CD4-positive, alpha-beta T cell treated with Interleukin-6 for 4 hours (primary cell): ENCODE measurements around the gene BACE1.
"Not testable (repeated sequence)": the region's sequence is repeated elsewhere in the genome, so short reads cannot be mapped to it uniquely, and the experiment has no call there.

ENCODE experiments used
- DNase-seq: peaks from one replicate; pipeline ENCODE4 v3.0.0-alpha.2; 2020; ENCODE audit warnings: mixed read lengths

BACE1 gene

DNA sequence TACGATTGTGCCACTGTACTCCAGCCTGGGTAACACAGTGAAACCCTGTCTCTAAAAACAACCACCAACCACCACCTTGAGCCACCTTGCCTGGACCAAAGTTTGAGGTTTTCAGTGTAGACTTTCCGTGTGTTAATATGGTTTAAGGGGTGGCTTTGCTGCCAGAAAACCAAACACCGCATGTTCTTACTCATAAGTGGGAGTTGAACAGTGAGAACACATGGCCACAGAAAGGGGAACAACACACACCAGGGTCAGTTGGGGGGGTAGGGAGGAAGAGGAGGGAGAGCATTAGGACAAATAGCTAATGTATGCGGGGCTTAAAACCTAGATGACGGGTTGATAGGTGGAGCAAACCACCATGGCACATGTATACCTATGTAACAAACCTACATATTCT is 43.9 kb downstream of the BACE1 start:
- not testable (repeated sequence) for DNase-seq

DNA sequence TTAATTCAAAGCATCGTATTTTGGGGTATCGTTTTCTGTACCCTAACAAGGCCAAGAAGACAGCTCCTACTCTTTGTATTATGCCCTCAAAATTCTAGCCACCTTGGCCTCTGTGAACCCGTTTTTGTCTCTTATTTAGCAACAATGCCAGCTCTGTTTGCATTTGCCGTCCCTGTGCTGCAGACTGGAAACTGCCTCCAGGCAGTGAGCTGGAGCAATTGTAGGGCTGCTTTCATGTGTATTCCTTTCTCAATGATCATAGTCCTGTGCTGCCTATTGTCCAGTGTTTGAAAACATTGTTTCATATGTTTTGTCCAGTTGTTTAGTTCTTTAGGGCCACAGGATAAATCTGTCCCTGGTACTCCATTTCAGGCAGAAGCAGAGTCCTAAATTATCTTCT is 44.8 kb downstream of the BACE1 start:
- no peak for DNase-seq

DNA sequence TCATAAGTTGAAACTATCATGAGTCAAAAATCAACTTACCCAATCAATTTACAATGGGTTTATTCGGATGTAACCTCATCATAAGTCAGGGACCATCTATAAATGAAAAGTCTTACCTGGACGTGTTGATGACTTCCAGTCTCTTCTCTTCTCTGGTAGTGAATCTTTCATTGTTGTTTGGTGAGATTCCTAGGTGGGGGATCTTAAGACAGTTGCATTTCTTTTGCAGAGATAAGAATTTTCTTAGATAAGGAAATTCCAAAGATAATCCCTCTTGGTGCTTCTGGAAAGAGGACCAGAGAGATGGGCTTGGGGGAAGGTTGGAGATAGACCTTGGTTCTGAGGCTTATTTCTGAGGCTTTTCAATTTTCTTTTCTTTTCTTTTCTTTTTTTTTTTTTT is 46.2 kb downstream of the BACE1 start:
- DNase-seq: no peak

DNA sequence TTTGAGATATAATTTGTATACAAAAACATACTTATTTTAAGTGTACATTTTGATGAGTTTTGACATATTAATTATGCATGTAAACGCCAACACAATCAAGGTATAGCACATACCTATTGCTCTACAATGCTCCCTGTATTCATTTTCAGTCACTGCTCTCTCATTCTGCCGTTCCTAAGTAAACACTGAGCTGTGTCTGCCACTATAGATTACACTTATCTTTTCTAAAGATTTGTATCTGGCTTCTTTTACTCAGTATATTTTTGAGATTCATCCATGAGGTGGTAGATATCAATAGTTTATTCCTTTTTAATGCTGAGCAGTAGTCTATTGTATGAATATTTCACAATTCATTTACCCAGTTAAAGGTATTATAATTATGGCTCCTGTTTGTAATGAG is 50.3 kb downstream of the BACE1 start:
- no peak for DNase-seq

DNA sequence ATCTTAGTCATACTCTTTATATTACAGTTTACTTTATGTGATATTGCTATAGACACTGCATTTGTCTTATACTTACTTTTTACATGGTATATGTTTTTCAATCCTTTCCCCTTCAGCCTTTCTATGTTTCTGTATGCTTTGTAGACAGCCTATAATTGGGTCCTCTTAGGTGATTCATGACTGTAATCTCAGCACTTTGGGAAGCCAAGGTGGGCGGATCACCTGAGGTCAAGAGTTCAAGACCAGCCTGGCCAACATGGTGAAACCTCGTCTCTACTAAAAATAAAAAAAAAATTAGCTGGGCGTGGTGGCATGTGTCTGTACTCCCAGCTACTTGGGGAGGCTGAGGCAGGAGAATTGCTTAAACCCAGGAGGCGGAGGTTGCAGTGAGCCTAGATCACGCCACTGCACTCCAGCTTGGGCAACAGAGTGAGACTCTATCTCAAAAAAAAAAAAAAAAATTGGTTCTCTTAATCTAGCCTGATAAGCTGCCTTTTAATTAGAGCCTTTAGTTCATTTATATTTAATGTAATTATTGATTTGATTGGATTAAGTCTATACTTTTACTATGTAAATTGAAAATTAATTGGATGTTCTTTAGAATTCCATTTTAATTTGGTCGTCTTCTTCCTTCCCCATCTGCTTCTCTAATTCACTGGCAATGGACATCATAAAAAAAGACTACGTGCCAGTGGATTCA is 51.3 kb downstream of the BACE1 start:
- DNase-seq: not testable (repeated sequence)

DNA sequence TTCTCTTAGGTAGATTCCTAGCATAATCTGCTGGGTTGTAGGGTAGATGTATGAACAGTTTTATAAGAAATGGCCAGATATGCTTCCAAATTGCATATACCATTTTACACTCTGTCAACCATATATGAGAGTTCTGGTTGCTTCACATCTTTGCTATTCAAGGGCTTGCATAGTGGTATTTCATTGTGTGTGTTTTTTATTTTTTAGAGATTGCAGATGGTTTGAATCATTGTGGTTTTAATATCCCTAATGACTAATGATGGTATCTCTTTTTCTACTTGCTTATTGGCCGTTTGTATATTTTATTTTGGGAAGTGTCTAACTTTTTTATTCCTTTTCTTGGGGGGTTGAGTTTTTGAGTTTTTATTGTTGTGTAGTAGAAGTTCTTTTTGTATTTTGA is 56.6 kb downstream of the BACE1 start:
- DNase-seq: no peak

DNA sequence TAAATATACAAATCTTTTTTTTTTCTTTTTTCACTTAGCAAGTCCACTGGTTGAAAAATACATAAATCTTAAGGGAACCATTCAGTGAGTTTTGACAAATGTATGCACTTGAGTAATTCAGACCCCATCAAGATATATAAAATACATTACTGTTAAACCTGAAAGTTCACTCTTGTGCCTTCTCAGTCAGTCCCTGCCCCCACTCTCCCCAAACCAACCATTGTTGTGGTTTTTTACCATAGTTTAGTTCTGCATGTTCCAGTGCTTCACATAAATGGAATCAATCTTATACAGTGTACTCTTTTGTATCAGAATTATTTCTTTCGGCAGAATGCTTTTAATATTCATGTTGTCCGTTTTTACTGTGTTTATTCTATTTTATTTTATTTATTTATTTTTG is 57.5 kb downstream of the BACE1 start:
- no peak for DNase-seq

DNA sequence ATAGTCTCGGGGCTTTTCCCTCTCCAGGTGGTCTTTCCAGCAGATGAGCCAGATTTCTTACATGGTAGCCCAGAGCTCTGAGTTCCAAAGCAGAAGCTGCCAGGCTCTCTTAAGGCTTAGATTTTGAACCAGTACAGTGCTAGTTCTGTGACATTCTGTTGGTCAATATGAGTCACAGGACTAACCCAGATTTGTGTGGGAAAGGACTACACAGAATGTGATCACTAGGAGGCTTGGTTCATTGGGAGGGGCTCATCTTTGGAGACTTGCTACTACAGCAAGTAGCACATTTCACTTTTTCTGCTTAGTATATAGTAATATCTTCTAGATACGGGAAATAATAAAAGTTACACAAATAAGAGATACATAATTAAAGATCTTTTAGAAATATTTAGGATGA is 59.5 kb downstream of the BACE1 start:
- DNase-seq: no peak

DNA sequence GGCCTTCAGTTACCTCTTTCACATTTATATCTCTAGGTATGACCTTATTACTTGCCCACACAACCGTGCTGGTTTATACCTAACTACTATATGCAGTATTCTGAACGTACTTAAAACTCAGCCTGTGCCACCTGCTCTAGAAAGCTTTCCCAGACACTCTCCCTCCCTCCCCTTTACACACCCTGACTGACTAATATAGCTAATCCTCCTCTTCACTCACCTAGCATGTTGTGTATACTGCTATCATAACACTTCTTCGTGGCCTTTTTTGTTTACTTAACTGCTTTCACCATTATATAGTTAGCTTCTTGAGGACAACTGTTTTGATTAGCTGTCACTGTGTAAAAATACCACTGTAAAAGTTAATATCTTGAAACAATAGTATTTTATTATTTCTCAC is 60.1 kb downstream of the BACE1 start:
- DNase-seq: no peak

DNA sequence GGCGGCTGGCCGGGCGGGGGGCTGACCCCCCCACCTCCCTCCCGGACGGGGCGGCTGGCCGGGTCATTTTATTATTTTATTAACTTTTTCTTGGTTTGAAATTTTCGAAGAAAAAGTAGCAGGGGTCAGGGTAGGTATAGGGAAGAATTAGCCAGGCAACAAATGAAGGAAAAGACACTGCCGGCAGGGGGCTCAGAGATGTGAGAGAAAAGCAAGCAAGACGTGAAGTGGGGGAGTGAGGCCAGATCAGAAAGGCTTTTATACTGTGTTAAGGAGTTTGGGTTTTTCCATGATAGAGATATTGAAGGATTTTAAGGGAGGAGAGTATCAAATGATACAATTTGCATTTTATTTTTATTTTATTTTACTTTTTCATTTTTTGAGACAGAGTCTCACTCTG is 64.5 kb downstream of the BACE1 start:
- no peak for DNase-seq

DNA sequence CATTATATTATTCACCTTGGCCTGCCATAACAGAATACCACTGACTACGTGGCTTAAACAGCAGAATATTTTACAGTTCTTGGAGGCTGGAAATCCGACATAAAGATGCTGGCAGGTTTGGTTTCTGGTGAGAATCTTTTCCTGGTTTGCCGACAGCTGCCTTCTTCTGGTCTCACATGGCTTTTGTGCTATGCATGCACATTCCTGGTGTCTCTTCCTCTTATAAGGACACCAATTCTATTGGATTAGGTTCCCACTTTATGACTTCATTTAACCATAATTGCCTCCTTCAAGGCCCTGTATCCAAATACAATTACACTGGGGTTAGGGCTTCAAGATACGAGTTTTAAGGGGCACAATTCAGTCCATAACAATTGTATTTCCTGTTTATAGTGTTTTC is 66.5 kb downstream of the BACE1 start:
- DNase-seq: no peak

DNA sequence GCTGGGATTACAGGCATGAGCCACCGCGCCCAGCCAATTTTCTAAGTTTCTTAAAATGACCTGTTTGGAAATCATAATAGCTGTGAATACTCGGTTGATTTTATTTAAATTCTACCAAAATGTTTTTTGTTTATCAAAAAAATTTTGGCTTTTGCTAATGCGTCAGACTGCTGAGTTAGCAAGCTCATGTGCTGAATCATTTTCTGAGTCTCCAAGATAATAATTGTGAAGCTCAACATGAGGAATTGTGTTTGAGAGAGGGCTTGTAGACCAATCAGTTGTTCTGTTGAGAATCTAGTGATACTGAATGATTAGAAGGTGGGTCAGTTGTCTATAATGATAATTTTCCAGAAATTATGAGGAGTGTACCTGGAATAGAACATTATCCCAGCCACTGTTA is 67.7 kb downstream of the BACE1 start:
- DNase-seq: no peak

DNA sequence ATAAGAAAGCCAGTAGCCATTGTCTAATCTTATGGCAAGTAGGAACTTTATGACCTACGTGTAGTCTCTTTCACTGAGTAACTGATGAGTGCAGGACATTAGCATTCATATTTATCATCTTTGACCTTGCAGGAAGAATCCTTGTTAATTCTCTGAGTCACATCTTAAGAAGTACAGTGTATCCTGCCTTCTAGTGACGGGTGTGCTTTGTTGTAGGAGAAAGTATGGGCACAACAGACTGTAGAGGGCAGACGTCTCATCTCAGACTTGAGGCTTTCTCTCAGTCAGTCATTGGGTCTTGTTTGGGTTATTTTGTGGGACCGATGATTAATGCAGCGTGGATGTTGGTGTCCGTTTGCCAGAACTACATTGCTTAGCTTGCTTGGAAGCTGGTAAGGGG is 76.8 kb downstream of the BACE1 start:
- no peak for DNase-seq

DNA sequence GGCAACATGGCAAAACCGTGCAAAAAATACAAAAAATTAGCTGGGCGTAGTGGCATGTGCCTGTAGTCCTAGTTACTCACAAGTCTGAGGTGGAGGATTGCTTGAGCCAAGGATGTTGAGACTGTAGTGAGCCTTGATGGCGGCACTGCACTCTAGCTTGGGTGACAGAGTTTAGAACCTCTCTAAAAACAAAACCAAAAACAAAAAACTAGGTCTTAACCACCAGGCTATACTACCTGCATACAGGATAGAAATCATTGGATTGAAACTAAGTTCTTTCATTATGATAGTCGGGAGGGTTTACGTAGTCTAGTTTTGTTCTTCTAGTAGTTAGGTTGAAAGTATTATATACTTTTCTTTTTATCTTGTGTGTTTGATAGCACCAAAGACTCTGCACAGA is 77.8 kb downstream of the BACE1 start:
- no peak for DNase-seq
